Left colon (tissue), 2 donors: Measurements from ENCODE around the gene REC114. TPM values are rescaled to one million over a fixed set of nuclear protein-coding genes. Genes with fewer than 3 reads are reported as not detected.

Source experiments
- ATAC-seq: fragments of 200-7000 bp; cut with Tn5 transposase; one replicate; pipeline ENCODE4 v1.9.1; 2020; ENCODE audit warnings: mild to moderate bottlenecking, moderate library complexity
- DNase-seq, 2 donors: peaks; one replicate each; pipeline ENCODE4 v3.0.0-alpha.2; 2020
- intact Hi-C, 2 donors: fragments of 100-400 bp; cut with DNase I in 1 of 2; cut with micrococcal nuclease in 1 of 2; formaldehyde crosslinking; loops; one replicate each; pipeline versions ENCODE4 v1.11.2 to v1.14.0; 2022; cut with DNase I, micrococcal nuclease
- total RNA-seq, 2 donors: library from RNA; stranded (reverse); fragmentation: NEBNext Ultra II Directional; extraction: Animal tissue kit (Norgen Biotek cat#: 25700); gene quantifications; one replicate each; pipeline ENCODE4 v1.2.1, GENCODE V29; 2021
- donor health status: DM: no; HTN: no; CAD: no.
- donor health status: DM: yes; HTN: yes; CAD: no.

REC114 gene
- total RNA-seq, 2 donors from 2014 or later, result not detected

DNA sequence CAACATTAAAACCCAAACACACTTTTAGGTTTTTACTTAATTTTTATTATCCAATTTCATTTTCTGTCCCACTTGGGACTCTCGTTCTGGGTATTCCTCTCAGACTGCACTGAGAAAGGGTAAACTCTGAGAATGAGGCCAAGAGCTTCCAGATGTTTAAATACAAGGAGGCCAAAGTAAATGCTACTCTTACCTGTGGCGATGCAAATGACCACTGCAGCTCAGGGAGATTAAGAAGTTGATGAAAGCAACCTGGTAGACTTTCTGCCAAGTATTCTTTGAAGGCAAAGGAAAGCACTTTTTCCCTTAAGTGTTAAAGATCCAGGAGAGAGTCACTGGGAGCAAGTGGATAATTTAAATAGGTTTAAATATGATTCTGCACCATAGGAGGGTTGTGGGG lies 151.1 kb downstream of the REC114 start:
- ATAC-seq, result no peak
- DNase-seq, result no peak
- intact Hi-C loops, result no loop called here

- DNase-seq (no peak), ATAC-seq (no peak)
- intact Hi-C loops, result no loop called here
These were observed 153.2 kb downstream of the REC114 start for GRCh38 chr15:73596174-73596573.

GRCh38 chr15:73597036-73597638 lies 154.2 kb downstream of the REC114 start:
- ATAC-seq (no peak), DNase-seq (no peak)
- intact Hi-C loops, result no loop called here

GRCh38 chr15:73598530-73599160 lies 155.7 kb downstream of the REC114 start:
- DNase-seq (no peak), ATAC-seq (no peak)
- intact Hi-C loops, result no loop called here

DNA sequence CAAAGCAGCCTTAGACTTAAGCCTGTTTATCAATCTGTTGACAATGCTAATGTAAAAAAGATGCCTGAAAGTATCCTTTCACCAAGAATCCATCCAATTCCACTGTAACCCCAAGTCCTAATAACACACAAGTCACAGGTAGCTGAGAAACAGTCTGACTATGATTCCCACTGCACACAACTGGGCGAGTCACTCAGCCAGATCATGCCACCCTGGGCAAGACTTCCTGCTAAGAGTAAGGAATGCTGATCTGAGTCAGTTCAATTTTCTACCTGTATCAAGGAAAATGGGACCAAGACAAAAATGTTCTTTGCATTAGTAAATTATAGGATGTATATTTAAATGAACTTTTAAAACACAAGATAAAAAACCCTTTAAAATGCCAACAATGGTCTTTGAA lies 157.0 kb downstream of the REC114 start:
- ATAC-seq (peak; percentile 61), DNase-seq (no peak)
- intact Hi-C loops, result no loop called here

GRCh38 chr15:73600413-73601335 lies 157.7 kb downstream of the REC114 start:
- intact Hi-C loops, result no loop called here
- ATAC-seq (no peak), DNase-seq (no peak)

DNA sequence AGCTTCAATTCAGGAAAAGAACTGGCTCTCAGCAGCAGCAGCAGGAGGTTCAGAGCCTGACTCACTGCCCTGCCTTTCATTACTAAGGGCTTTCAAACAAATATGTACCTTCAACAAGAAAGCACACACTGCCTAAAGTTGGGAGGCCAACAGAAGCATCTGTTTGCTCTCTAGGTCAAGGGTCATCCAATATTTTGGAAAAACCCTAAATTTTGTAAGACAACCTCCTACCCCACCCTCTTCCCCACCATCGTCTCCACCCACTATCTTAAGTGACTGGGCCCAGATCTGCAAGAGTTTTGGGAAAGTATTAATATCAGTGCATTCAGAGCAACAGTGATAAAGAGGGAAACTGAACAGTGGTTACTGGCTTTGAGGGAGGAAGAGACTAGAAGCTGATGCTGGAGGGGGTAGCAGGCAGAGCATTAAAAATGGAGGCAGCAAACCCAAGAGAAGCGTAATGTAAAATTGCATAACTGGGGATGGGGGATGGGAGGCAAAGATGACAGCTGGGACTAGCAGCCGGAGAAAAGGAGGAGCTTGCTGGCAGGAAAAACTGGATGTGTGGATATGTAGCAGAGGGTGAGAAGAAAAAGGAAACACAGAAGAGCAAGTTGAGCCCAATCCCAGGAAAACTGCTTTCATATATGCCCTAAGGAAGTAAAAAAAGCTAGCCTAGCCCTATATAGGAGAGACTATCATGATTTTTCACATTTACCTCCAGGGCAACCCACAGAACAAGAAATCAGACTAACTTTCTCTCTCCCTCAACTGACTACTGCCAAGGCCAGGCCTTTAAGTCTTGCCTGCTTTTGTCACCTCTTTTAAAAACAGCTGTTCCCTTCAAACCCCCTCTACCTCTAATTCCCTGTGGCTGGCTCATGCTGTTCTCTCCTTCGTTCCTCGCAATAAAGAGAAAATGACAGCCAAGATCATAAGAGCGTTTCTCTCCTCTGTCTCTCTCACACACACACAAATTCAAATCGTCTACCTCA lies 158.8 kb downstream of the REC114 start:
- ATAC-seq, result peak; percentile 70
- intact Hi-C loops, result no loop called here
- DNase-seq, result peak; percentile 38 to 52

- ATAC-seq (peak; percentile 73), DNase-seq (no peak)
- intact Hi-C loops, result no loop called here
These were observed 159.5 kb downstream of the REC114 start for GRCh38 chr15:73602446-73602843.

DNA sequence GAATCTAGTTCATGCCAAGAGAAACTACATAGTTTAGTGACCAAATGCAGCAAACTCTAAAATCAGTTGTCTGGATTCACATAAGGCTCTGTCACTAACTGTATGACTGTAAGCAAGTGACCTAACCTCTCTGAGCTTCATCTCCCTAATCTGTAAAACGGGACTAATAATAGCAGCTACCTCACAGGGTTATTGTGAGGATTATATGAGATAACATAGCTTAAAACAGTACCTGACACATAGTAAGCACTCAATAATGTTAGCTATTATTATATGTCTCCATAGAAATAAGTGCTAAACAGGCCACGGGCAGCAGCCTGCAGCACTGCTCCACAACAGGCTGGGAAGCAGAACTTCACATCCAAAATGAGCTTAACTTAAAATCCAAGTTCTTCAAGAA lies 160.0 kb downstream of the REC114 start:
- no peak for DNase-seq
- intact Hi-C loops, result no loop called here
- ATAC-seq, result no peak

DNA sequence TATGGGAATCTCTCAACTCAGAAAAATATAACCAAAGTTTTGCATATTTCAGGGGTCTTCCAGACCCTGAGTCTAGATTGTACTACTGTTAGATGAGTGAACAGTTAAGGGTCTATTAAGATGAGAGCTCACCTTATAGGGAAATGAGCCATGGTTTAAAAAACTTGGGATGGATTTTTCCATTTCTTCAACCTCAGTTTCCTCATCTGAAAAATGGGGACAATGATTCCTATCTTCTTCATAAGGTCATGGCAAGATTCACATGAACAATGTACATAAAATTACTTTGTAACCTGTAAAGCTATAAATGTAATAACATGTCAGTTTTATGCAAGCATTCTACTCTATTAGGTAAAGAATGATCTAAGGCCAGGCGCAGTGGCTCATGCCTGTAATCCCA lies 161.5 kb downstream of the REC114 start:
- DNase-seq (no peak), ATAC-seq (no peak)
- intact Hi-C loops, result no loop called here

DNA sequence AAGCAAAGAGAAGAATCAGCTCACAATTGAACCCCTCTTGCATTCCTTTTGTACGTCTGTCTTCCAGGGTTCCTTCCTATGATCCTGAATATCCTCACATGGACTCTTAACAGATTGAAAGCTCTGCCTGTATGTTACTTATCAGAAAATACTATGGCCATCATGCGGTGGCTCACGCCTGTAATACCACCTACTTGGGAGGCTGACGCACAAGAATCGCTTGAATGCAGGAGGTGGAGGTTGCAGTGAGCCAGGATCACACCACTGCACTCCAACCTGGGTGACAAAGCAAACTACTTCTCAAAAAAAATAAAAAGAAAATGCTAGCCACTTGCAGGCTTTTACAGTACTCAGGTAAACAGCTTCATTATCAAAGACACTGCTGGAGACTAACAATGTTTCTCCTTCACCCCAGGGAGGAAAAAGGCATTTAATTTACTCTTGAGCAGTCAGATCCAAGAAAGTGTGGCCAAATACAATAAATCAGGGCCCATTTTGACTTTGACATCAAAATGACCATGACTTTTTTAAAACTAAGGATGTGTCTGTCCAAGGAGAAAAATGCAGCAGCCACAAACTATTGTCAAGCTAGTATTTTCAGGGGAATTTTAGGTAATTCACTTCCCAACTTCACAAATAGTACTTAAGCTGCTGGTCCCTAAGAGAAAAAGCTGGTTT lies 162.9 kb downstream of the REC114 start:
- no peak for ATAC-seq
- DNase-seq, result no peak
- intact Hi-C loops, result no loop called here

DNA sequence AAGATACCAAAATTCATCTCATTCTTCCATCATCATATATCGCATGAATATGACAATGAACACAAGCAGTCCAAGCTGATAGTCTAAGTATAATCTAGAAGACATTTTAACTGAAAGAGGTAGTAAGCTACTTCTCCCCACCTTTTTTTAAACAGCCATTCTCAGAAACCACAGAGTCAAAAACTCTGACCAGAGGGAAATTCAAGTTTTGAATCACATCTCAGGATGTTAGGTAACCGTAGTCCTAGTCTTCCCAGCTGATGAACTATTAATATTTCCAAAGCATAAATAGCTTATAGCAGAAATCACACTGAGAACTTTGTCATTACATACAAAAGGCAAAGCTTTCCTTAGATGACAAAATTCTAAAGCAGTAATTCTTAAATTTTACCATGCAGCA lies 164.4 kb downstream of the REC114 start:
- ATAC-seq (no peak), DNase-seq (no peak)
- intact Hi-C loops, result no loop called here

GRCh38 chr15:73607843-73608242 lies 164.9 kb downstream of the REC114 start:
- ATAC-seq, result no peak
- no peak for DNase-seq
- intact Hi-C loops, result no loop called here

GRCh38 chr15:73608475-73608874 lies 165.5 kb downstream of the REC114 start:
- ATAC-seq, result no peak
- no peak for DNase-seq
- intact Hi-C loops, result no loop called here

GRCh38 chr15:73608941-73609340 lies 166.0 kb downstream of the REC114 start:
- ATAC-seq (no peak), DNase-seq (no peak)
- intact Hi-C loops, result no loop called here
